Thyroid gland (tissue), 4 donors: ENCODE results near the gene ZSCAN1.
"Not testable (repeated sequence)": the region's sequence is repeated elsewhere in the genome, so short reads cannot be mapped to it uniquely, and the experiment has no call there.

Experiments
- POLR2A ChIP-seq, 2 donors: fragments of 450-650 bp; IDR thresholded peaks; one replicate each; pipeline ENCODE4 v1.6.1; 2017; ENCODE audit warnings: antibody characterized with exemption in 2 of 2, mild to moderate bottlenecking in 2 of 2, moderate library complexity in 1 of 2
- TF ChIP-seq, protein P1 (sequence below), 6 experiments: fragments of 200-600 bp in 3 of 6; fragments of 450-650 bp in 3 of 6; sonication (generic) in 3 of 6; IDR thresholded peaks; one replicate each; pipeline ENCODE4 v1.5.1; 2016 to 2019; ENCODE audit warnings: antibody characterized with exemption in 6 of 6, mild to moderate bottlenecking in 2 of 6, inconsistent platforms in 1 of 6, moderate library complexity in 1 of 6

DNA sequence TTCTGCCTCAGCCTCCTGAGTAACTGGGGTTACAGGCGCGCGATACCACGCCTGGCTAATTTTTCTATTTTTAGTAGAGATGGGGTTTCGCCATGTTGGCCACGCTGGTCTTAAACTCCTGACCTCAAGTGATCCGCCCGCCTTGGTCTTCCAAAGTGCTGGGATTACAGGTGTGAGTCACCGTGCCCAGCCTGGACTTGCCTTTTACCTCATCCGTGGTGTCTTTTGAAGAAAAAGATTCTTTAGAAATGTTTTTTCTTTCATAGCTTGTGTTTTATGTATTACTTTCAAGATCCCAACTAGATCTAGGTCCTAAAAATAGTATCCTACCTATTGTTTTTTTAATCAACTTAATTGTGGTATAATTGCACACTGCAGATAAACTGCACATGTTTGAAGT, 24.9 kb upstream of the ZSCAN1 start:
- TF ChIP-seq, protein P1, sequence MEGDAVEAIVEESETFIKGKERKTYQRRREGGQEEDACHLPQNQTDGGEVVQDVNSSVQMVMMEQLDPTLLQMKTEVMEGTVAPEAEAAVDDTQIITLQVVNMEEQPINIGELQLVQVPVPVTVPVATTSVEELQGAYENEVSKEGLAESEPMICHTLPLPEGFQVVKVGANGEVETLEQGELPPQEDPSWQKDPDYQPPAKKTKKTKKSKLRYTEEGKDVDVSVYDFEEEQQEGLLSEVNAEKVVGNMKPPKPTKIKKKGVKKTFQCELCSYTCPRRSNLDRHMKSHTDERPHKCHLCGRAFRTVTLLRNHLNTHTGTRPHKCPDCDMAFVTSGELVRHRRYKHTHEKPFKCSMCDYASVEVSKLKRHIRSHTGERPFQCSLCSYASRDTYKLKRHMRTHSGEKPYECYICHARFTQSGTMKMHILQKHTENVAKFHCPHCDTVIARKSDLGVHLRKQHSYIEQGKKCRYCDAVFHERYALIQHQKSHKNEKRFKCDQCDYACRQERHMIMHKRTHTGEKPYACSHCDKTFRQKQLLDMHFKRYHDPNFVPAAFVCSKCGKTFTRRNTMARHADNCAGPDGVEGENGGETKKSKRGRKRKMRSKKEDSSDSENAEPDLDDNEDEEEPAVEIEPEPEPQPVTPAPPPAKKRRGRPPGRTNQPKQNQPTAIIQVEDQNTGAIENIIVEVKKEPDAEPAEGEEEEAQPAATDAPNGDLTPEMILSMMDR (IDR thresholded peaks at IDR 0.05): not testable (repeated sequence)
- not testable (repeated sequence) for TF ChIP-seq POLR2A (IDR thresholded peaks at IDR 0.05)
